GM23338 (cell line): ENCODE data around the gene GFAP. TPM values are rescaled to one million over a fixed set of nuclear protein-coding genes. Genes with fewer than 3 reads are reported as not detected.
A peak's percentile ranks its signal among the peaks of the same experiment; 100 is the strongest.

ENCODE experiments used
- ATAC-seq: fragments of 200-7000 bp; cut with Tn5 transposase; 3 replicates; pipeline ENCODE4 v1.9.1; 2020
- DNase-seq: peaks from one replicate; pipeline ENCODE4 v3.0.0-alpha.2; 2015; ENCODE audit warnings: low spot score
- H2AFZ ChIP-seq: fragments of 200-600 bp; sonication (generic); 2 replicates; pipeline ENCODE4 v1.8.0; 2016; ENCODE audit warnings: antibody characterized with exemption, mild to moderate bottlenecking, moderate library complexity
- H3F3A ChIP-seq: fragments of 200-600 bp; sonication (generic); replicated peaks from 2 replicates; pipeline ENCODE4 v1.8.0; 2017; ENCODE audit warnings: antibody characterized with exemption, mixed run types, low read depth
- H3K27ac ChIP-seq: fragments of 200-600 bp; sonication (generic); 2 replicates; pipeline ENCODE4 v1.6.1; 2016; ENCODE audit warnings: low read depth
- H3K27me3 ChIP-seq: fragments of 200-600 bp; sonication (generic); 2 replicates; pipeline ENCODE4 v1.8.0; 2016; ENCODE audit warnings: mild to moderate bottlenecking, mixed run types, moderate library complexity; ENCODE audit not compliant: insufficient read depth
- H3K36me3 ChIP-seq: fragments of 200-600 bp; sonication (generic); 2 replicates; pipeline ENCODE4 v1.8.0; 2016; ENCODE audit warnings: mild to moderate bottlenecking; ENCODE audit not compliant: insufficient read depth
- H3K4me1 ChIP-seq: fragments of 200-600 bp; sonication (generic); 2 replicates; pipeline ENCODE4 v1.8.0; 2016; ENCODE audit warnings: mild to moderate bottlenecking, moderate library complexity; ENCODE audit not compliant: insufficient read depth
- H3K4me2 ChIP-seq: fragments of 200-600 bp; sonication (generic); 2 replicates; pipeline ENCODE4 v1.7.1; 2017; ENCODE audit warnings: mixed run types
- H3K4me3 ChIP-seq: fragments of 200-600 bp; sonication (generic); 2 replicates; pipeline ENCODE4 v1.6.1; 2016; ENCODE audit warnings: mixed run types
- H3K79me2 ChIP-seq: fragments of 200-600 bp; sonication (generic); replicated peaks from 2 replicates; pipeline ENCODE4 v1.8.0; 2017; ENCODE audit warnings: mild to moderate bottlenecking; ENCODE audit not compliant: insufficient read depth
- H3K9me2 ChIP-seq: fragments of 200-600 bp; sonication (generic); 2 replicates; pipeline ENCODE4 v1.8.0; 2017; ENCODE audit not compliant: insufficient read depth
- H4K20me1 ChIP-seq: fragments of 200-600 bp; sonication (generic); replicated peaks from 2 replicates; pipeline ENCODE4 v1.8.0; 2017; ENCODE audit warnings: mild to moderate bottlenecking; ENCODE audit not compliant: insufficient read depth
- H3K27ac Mint-ChIP-seq: 2 replicates; pipeline ENCODE4 v1.8.0; 2020; ENCODE audit warnings: inconsistent platforms, mild to moderate bottlenecking, moderate library complexity, mixed read lengths
- H3K27me3 Mint-ChIP-seq: 3 replicates; pipeline ENCODE4 v1.8.0; 2022; ENCODE audit warnings: low read depth, mild to moderate bottlenecking, moderate library complexity, mixed read lengths, inconsistent platforms; ENCODE audit not compliant: insufficient read depth, poor library complexity
- H3K36me3 Mint-ChIP-seq: 3 replicates; pipeline ENCODE4 v1.8.0; 2021; ENCODE audit warnings: low read depth, mild to moderate bottlenecking, inconsistent platforms, moderate library complexity, mixed read lengths
- H3K4me1 Mint-ChIP-seq: 3 replicates; pipeline ENCODE4 v1.8.0; 2020; ENCODE audit warnings: mild to moderate bottlenecking, inconsistent platforms, mixed read lengths
- H3K4me3 Mint-ChIP-seq: 3 replicates; pipeline ENCODE4 v1.8.0; 2021; ENCODE audit warnings: moderate library complexity, mild to moderate bottlenecking, inconsistent platforms, mixed read lengths
- H3K9me3 Mint-ChIP-seq: 3 replicates; pipeline ENCODE4 v1.8.0; 2020; ENCODE audit warnings: moderate library complexity, mild to moderate bottlenecking, inconsistent platforms, mixed read lengths
- EZH2phosphoT487 ChIP-seq: fragments of 200-600 bp; sonication (generic); IDR thresholded peaks from one replicate; pipeline ENCODE4 v1.8.1; 2018; ENCODE audit warnings: antibody characterized with exemption; ENCODE audit not compliant: unreplicated experiment
- JUNB ChIP-seq: IDR thresholded peaks from one replicate; pipeline ENCODE4 v1.6.1; 2016; ENCODE audit warnings: antibody characterized with exemption; ENCODE audit not compliant: unreplicated experiment
- NANOG ChIP-seq: IDR thresholded peaks from 2 replicates; pipeline ENCODE4 v1.6.1; 2016; ENCODE audit warnings: antibody characterized with exemption, borderline replicate concordance
- POLR2AphosphoS5 ChIP-seq: IDR thresholded peaks from 2 replicates; pipeline ENCODE4 v1.6.1; 2016; ENCODE audit warnings: antibody characterized with exemption, low read depth
- STAT1 ChIP-seq: IDR thresholded peaks from one replicate; pipeline ENCODE4 v1.6.1; 2016; ENCODE audit warnings: antibody characterized with exemption; ENCODE audit not compliant: unreplicated experiment
- ZNF114 ChIP-seq: fragments of 250-450 bp; sonication (Bioruptor Pico); IDR thresholded peaks from 2 replicates; pipeline ENCODE4 v1.5.0; 2020; ENCODE audit warnings: mild to moderate bottlenecking, moderate library complexity
- ZNF331 ChIP-seq: fragments of 250-450 bp; sonication (Bioruptor Pico); IDR thresholded peaks from 2 replicates; pipeline ENCODE4 v1.5.0; 2020; ENCODE audit warnings: low read depth, mild to moderate bottlenecking, moderate library complexity
- polyA plus RNA-seq: library from polyadenylated mRNA; unstranded; fragments of >200 nt; fragmentation: Nextera tagmentation; extraction: Ambion mirVana; gene quantifications from 2 replicates; pipeline ENCODE4 v1.2.1, GENCODE V29; 2016
- total RNA-seq: library from RNA; depleted of rRNA; stranded (reverse); fragments of >200 nt; shearing (Covaris generic); gene quantifications from 2 replicates; pipeline ENCODE4 v1.2.3, GENCODE V29; 2014
- TF ChIP-seq, protein P1 (sequence below): IDR thresholded peaks from one replicate; pipeline ENCODE4 v1.6.1; 2018; ENCODE audit warnings: antibody characterized with exemption; ENCODE audit not compliant: unreplicated experiment
- TF ChIP-seq, protein P2 (sequence below), 2 experiments: fragments of 200-600 bp in 1 of 2; sonication (generic) in 1 of 2; conservative IDR thresholded peaks; 2 replicates each; pipeline versions ENCODE4 v1.5.1 to v1.6.1; 2016 to 2017; ENCODE audit warnings: antibody characterized with exemption in 2 of 2, low read depth in 2 of 2, mild to moderate bottlenecking in 2 of 2, moderate library complexity in 1 of 2

Gene GFAP
- total and polyA plus RNA-seq, 2 experiments from 2014 or later: 0.15 to 5.1 TPM

DNA sequence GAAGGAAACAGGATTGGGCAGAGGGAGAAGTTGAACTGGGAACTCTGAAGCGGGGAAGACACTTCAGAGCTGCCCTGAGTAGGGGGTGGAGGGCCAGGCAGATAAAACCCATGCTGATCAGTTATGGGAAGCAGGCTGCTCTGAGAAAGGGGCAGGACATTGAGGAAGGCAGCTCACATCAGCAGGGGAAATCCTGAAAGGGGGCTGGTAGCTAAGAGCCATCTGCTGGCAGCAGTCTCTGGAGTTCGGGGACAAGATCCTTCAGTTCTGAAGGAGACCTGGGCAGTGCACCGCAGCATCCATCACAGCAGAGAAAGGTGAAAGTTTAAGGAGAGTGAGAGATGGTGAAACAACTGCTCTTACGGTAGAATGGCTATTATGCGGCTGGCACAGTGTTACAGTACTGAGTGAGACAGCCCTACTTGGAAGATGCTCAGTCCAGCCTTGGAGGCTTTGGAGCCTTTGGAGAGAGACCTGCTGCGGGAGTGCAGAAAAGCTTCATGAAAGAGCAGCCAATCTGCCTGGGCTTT lies 37.7 kb upstream of the GFAP start:
- peaks cover 5% of the 10 kb centered on the region for H3K4me1 ChIP-seq
- 0 out of 2 replicates have a peak overlapping the region, but pooled peaks have one; percentile 6 for H3K27ac Mint-ChIP-seq

DNA sequence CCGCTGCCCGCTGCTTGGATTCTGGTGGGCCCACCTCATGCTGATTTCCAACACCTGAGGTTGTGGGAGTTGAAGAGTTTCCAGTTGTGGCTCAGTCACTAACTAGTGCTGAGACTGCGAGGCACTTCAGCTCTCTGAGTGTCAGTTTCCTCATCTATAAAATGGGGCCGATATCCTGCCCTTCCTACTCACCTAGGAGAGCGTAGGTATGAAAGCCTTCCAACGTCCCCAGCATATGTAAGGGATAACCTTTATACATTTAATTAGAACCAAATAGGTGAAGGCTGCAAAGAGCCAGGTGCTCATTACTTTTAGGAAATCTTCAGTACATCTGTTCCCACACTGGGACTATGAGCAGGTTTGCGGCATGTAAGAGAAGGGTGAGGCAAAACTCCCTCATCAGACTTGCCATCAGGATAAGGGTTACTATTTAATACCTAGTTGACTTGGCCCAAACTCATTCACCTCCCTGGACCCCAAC lies 33.1 kb upstream of the GFAP start:
- Mint-ChIP-seq H3K27me3 (peaks cover 5% of the 10 kb centered on the region), H3K4me3 (peak overlapping the region; percentile 97), H3K9me3 (no peaks in the 10 kb centered on the region), H3K27ac (no peak overlapping the region; the same call in 1 of the 2 replicates), H3K36me3 (peaks cover 24% of the 10 kb centered on the region), H3K4me1 (peaks cover 12% of the 10 kb centered on the region)
- Histone ChIP-seq H3F3A (0 out of 2 replicates have a peak, but pooled peaks cover 5% of the 10 kb centered on the region), H3K4me3 (peak overlapping the region; percentile 97), H3K27ac (no peak overlapping the region), H3K36me3 (peaks cover 8% of the 10 kb centered on the region), H3K4me1 (peaks cover 11% of the 10 kb centered on the region), H3K4me2 (peak overlapping the region; percentile 91), H4K20me1 (peaks cover 19% of the 10 kb centered on the region), H3K27me3 (no peaks in the 10 kb centered on the region; the same call in 1 of the 2 replicates), H3K9me2 (no peaks in the 10 kb centered on the region), H3K79me2 (peaks cover 41% of the 10 kb centered on the region), H2AFZ (peak overlapping the region; percentile 82; the same call in 1 of the 2 replicates)
- no peak for DNase-seq
- no peak for ATAC-seq
- TF ChIP-seq STAT1 (no peak), JUNB (no peak)

More for the DNA sequence above, 37.7 kb upstream of the GFAP start:
- 0 out of 2 replicates have a peak, but pooled peaks cover 6% of the 10 kb centered on the region for H3F3A ChIP-seq
- H3K79me2 ChIP-seq: no peaks in the 10 kb centered on the region
- H3K36me3 ChIP-seq: no peaks in the 10 kb centered on the region
- H4K20me1 ChIP-seq: no peaks in the 10 kb centered on the region
- H3K4me3 Mint-ChIP-seq: no peak overlapping the region
- H3K36me3 Mint-ChIP-seq: no peaks in the 10 kb centered on the region
- H3K27me3 Mint-ChIP-seq: peaks cover 8% of the 10 kb centered on the region
- H3K4me3 ChIP-seq: no peak overlapping the region
- ATAC-seq (peak; percentile 80), DNase-seq (peak; percentile 46)
- H3K4me2 ChIP-seq: no peak overlapping the region
- peaks cover 5% of the 10 kb centered on the region for H3K4me1 Mint-ChIP-seq
- TF ChIP-seq, protein P1, sequence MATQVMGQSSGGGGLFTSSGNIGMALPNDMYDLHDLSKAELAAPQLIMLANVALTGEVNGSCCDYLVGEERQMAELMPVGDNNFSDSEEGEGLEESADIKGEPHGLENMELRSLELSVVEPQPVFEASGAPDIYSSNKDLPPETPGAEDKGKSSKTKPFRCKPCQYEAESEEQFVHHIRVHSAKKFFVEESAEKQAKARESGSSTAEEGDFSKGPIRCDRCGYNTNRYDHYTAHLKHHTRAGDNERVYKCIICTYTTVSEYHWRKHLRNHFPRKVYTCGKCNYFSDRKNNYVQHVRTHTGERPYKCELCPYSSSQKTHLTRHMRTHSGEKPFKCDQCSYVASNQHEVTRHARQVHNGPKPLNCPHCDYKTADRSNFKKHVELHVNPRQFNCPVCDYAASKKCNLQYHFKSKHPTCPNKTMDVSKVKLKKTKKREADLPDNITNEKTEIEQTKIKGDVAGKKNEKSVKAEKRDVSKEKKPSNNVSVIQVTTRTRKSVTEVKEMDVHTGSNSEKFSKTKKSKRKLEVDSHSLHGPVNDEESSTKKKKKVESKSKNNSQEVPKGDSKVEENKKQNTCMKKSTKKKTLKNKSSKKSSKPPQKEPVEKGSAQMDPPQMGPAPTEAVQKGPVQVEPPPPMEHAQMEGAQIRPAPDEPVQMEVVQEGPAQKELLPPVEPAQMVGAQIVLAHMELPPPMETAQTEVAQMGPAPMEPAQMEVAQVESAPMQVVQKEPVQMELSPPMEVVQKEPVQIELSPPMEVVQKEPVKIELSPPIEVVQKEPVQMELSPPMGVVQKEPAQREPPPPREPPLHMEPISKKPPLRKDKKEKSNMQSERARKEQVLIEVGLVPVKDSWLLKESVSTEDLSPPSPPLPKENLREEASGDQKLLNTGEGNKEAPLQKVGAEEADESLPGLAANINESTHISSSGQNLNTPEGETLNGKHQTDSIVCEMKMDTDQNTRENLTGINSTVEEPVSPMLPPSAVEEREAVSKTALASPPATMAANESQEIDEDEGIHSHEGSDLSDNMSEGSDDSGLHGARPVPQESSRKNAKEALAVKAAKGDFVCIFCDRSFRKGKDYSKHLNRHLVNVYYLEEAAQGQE: no peak
- TF ChIP-seq ZNF331 (CRISPR knock-in tag) (no peak), NANOG (no peak), EZH2phosphoT487 (no peak), POLR2AphosphoS5 (no peak), ZNF114 (no peak), JUNB (no peak)
- TF ChIP-seq, protein P2, sequence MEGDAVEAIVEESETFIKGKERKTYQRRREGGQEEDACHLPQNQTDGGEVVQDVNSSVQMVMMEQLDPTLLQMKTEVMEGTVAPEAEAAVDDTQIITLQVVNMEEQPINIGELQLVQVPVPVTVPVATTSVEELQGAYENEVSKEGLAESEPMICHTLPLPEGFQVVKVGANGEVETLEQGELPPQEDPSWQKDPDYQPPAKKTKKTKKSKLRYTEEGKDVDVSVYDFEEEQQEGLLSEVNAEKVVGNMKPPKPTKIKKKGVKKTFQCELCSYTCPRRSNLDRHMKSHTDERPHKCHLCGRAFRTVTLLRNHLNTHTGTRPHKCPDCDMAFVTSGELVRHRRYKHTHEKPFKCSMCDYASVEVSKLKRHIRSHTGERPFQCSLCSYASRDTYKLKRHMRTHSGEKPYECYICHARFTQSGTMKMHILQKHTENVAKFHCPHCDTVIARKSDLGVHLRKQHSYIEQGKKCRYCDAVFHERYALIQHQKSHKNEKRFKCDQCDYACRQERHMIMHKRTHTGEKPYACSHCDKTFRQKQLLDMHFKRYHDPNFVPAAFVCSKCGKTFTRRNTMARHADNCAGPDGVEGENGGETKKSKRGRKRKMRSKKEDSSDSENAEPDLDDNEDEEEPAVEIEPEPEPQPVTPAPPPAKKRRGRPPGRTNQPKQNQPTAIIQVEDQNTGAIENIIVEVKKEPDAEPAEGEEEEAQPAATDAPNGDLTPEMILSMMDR (conservative IDR thresholded peaks at IDR 0.05; ENCODE audit: low read depth in 2 of 2): peak in 1 of 2 experiments; percentile 40; a peak in 2 of 4 replicates
- peaks cover 11% of the 10 kb centered on the region for H3K27me3 ChIP-seq
- H3K9me3 Mint-ChIP-seq: no peaks in the 10 kb centered on the region
- no peaks in the 10 kb centered on the region for H3K9me2 ChIP-seq
- 0 out of 2 replicates have a peak overlapping the region, but pooled peaks have one; percentile 29 for H2AFZ ChIP-seq
- H3K27ac ChIP-seq: no peak overlapping the region
